HG03575 (cell line): ENCODE data around the gene IGDCC3.
"Not testable (repeated sequence)": the region's sequence is repeated elsewhere in the genome, so short reads cannot be mapped to it uniquely, and the experiment has no call there.

Experiments
- ATAC-seq: cut with Tn5 transposase; IDR thresholded peaks from one replicate; pipeline ENCODE4 v1.9.1; 2021; ENCODE audit not compliant: unreplicated experiment, insufficient number of reproducible peaks, low FRiP score; ENCODE audit errors: extremely low read depth

The IGDCC3 gene

GRCh38 chr15:65408324-65409035, 30.7 kb upstream of the IGDCC3 start:
- no peak for ATAC-seq

DNA sequence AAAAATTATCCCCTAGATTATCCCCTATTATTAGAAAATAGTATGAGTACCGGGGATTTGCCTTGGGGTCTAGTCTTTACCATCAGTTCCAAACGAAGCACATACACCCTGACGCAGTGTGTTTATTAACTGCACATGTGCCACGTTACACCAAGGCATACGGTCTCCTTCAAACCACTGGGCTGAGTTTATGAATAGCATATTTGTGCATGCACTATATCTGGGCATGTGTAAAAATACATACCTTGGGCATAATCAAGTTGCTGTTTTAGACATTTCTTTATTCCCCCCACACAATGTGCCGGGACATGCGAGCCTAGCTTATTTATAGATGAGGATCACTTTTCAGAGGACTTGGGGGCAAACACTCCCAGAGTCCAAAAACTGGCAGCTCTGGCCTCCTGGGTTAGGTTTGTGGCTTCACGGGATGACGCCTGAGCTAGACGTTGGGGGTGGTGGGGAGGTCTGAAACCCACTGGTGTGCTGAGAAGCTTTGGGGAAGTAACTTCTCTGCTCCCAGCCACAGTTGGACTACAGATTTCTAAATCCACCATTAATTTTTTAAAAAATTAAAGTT, 28.7 kb upstream of the IGDCC3 start:
- ATAC-seq: no peak

GRCh38 chr15:65405791-65406423, 28.1 kb upstream of the IGDCC3 start:
- ATAC-seq: no peak

GRCh38 chr15:65404186-65404872, 26.5 kb upstream of the IGDCC3 start:
- no peak for ATAC-seq

- ATAC-seq: no peak
Measured at GRCh38 chr15:65402961-65403360, 25.2 kb upstream of the IGDCC3 start.

DNA sequence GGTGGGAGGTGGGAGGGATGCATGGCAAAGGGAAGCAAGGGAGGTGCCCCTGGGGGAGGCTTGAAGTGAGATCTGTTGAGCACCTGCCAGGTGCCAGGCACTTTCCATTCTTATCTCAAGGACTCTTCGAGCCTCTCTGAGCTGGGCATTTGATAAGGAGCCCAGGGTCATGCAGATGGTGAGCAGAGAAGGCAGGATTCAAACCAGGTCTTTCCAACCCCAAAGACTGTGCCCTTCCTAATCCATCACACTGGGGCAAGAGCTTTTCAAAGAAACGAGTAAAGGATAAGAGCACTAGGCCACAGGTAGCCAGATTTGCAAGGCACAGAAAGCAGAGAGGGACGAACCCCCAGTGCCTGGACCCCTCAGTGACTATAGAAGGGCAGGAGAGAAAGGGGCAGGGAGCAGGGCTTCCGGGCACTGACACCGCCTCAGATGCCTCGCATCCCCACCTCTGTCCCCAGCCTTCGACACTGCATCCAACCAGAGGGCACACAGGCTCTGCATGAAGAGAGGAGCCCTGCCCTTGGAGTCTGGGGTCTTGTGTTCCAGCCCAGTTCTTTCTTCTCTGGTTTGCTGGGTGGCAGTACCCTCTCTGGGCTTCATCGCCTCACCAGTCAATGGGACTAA, 23.9 kb upstream of the IGDCC3 start:
- no peak for ATAC-seq

DNA sequence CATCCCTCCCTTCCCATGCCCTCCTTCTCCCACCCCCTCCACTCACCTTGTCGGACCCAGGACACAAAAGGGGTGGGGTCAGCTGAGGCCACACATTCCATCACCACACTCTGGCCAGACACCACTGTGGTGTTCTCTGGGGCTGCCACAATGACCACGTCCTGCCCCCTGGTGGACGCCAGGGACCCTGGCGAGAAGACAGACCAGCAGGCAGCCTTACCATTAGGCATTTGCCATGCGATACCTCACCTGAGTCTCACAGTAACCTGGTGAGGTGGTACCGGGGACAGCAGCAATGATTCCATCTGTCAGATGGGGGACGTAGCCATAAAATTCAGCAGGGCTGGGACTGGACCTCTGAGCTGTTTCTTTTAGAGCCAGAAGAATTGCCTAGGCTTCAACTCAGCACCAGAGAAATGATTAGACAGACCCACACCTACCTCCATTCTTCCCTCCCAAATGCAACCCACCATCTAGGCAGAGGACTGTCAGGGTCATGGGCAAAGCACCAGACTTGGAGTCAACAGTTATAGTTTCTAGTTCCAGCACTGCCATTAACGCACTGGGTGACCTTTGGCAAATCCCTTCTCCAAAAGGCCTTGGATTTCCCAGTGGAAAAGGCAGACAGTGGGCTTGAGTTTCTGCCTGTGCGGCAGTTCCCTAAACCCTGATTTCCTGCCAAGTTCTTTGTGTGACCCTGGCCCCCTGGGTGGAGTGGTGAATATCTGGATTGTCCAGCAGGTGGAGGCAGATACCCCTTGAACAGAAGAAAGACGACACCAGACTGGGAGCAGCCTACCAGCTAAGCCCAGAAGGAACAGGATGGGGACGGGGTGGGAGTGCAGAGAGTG, 23.2 kb upstream of the IGDCC3 start:
- ATAC-seq: no peak

DNA sequence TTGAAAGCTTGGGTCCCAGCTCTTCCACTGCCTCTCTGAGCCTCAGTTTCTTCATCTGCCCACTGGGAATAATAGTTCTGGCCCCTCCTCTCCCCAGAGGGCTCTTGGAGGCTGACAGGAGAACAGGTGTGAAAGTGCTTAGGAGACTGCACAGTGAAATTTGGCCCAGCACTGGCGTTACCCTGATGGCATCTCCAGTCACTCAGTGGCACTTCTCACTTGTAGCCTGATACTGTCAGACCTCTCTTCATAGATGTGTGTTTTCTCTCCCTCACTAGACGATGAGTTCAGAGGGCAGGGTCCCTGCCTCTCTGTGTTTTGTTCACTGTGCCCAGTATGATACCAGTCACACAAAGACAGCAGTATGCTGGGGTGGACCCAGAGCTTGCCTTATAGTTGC, 22.2 kb upstream of the IGDCC3 start:
- ATAC-seq: no peak

DNA sequence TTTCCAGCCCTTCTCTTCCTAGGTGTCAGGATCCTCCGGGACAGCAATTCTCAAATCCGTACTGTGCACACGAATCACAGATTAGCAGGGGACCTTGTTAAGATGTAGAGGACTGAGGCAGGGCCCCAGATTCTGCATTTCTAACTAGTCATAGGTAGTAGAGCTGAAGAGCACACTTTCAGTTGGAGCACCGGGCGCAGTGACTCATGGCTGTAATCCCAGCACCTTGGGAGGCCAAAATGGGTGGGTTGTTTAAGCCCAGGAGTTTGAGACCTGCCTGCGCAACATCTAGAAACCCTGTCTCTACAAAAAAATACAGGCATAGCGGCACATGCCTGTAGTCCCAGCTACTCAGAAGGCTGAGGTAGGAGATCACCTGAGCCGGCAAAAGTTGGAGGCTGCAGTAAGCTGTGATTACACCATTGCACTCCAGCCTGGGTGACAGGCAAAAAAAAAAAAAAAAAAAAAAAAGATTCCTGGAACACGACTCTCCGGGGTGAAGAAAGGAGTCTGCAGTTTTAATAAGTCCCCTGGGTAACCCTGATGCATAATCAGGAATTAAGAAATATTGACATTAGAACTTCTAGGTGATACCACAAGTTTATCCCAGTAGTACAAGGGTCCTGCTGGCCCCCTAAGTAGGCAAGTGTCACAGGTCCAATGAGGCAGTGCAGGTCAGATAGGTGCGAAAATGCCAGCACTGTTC, 21.4 kb upstream of the IGDCC3 start:
- ATAC-seq: no peak

DNA sequence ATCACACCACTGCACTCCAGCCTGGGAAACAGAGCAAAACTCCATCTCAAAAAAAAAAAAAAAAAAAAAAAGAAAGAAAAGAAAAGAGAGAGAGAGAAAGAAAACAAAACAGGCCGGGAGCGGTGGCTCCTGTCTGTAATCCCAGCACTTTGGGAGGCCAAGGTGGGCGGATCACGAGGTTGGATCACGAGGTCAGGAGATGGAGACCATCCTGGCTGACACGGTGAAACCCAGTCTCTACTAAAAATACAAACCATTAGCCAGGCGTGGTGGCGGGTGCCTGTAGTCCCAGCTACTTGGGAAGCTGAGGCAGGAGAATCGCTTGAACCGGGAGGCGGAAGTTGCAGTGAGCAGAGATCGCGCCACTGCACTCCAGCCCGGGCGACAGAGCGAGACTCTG, 20.7 kb upstream of the IGDCC3 start:
- ATAC-seq: not testable (repeated sequence)

- no peak for ATAC-seq
Measured at GRCh38 chr15:65396965-65397317, 19.1 kb upstream of the IGDCC3 start.

- no peak for ATAC-seq
Measured at GRCh38 chr15:65396283-65396964, 18.6 kb upstream of the IGDCC3 start.

DNA sequence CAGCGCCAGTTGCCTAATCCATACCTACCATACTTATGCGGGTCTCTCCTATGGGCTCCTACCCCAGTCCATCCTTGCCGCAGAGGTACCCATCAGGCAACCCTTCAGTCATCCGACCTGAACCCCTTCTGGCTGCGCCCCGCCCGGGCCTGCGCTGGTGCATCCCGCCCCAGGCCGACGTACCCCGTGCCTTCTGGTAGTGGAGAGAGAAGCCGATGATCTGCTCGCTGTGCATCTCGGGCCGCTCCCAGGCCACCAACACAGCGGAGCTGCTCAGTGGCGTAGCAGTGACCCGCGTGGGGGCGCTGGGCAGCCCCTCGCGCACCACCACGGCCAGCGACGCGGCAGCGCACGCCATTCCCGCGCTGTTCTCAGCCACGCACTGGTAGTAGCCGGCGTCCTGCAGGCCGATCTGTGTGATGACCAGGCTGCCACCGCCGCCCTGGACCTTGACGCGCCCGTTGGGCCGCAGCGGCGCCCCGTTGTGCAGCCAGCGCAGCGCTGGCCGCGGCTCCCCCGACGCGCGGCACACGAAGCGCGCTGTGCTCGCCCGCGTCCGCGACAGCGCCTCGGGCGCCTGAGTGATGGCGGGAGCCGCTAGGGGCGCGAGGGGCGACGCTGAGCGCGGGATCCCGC, 17.9 kb upstream of the IGDCC3 start:
- ATAC-seq: no peak

GRCh38 chr15:65394936-65395335, 17.1 kb upstream of the IGDCC3 start:
- no peak for ATAC-seq

GRCh38 chr15:65394280-65394789, 16.5 kb upstream of the IGDCC3 start:
- no peak for ATAC-seq

GRCh38 chr15:65393557-65393956, 15.8 kb upstream of the IGDCC3 start:
- no peak for ATAC-seq

GRCh38 chr15:65393091-65393490, 15.3 kb upstream of the IGDCC3 start:
- no peak for ATAC-seq
